ENCODE data around the gene MYL6.
"Not testable (repeated sequence)": the region's sequence is repeated elsewhere in the genome, so short reads cannot be mapped to it uniquely, and the experiment has no call there.

DNA sequence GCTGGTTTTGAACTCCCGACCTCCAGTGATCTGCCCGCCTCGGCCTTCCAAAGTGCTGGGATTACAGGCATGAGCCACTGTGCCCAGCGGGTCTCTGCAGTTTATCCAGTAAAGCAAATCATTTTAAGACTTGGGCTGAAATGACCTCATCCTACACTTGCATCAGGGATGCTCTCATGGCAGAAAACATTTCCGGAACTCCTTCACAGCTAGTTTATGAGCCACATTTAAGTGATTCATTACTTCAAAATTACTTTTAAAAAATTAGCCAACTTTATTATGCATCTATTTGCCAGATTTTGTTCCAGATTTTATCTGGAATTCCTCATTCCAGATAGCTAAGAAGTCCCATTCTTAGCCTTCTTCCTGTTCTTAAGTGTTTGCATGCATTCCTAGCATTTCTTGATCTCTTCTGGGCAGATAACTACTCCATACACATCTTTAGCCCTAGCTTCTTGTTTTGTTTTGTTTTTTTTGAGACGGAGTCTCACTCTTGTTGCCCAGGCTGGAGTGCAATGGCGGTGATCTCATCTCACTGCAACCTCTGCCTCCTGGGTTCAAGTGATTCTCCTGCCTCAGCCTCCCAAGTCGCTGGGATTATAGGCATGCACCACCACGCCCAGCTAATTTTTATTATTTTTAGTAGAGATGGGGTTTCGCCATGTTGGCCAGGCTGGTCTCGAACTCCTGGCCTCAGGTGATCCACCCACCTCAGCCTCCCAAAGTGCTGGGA, 38.8 kb downstream of the MYL6 start:
- TF ChIP-seq, protein P1, sequence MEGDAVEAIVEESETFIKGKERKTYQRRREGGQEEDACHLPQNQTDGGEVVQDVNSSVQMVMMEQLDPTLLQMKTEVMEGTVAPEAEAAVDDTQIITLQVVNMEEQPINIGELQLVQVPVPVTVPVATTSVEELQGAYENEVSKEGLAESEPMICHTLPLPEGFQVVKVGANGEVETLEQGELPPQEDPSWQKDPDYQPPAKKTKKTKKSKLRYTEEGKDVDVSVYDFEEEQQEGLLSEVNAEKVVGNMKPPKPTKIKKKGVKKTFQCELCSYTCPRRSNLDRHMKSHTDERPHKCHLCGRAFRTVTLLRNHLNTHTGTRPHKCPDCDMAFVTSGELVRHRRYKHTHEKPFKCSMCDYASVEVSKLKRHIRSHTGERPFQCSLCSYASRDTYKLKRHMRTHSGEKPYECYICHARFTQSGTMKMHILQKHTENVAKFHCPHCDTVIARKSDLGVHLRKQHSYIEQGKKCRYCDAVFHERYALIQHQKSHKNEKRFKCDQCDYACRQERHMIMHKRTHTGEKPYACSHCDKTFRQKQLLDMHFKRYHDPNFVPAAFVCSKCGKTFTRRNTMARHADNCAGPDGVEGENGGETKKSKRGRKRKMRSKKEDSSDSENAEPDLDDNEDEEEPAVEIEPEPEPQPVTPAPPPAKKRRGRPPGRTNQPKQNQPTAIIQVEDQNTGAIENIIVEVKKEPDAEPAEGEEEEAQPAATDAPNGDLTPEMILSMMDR (IDR thresholded peaks at IDR 0.05) = not testable (repeated sequence)
- not testable (repeated sequence) for TF ChIP-seq EP300, POLR2A (IDR thresholded peaks at IDR 0.05)

Measured in ovary (tissue), 3 donors.